Kidney (tissue), 14 donors: ENCODE measurements around the gene TTLL11. TPM values are rescaled to one million over a fixed set of nuclear protein-coding genes. Genes with fewer than 3 reads are reported as not detected.

Experiments used
- DNase-seq, 5 donors: peaks; one replicate each; pipeline ENCODE4 v3.0.0-alpha.2; 2013 to 2020
- FAIRE-seq: peaks from 2 replicates; lab custom pipeline; 2012; peaks lifted over from hg19 to GRCh38; lab: Jason Lieb, UNC
- H3K27ac ChIP-seq, 2 donors: one replicate each; pipeline ENCODE4 v1.7.0; 2013; ENCODE audit warnings: low read depth in 2 of 2, low read length in 2 of 2, inconsistent platforms in 1 of 2
- H3K27me3 ChIP-seq: one replicate; pipeline ENCODE4 v1.7.1; 2013; ENCODE audit warnings: low read length, inconsistent platforms; ENCODE audit not compliant: control insufficient read depth, insufficient read depth
- H3K36me3 ChIP-seq, 3 donors: one replicate each; pipeline versions ENCODE4 v1.7.0 to v1.7.1; 2013; ENCODE audit warnings: low read length in 3 of 3, control low read depth in 1 of 3, inconsistent platforms in 1 of 3; ENCODE audit not compliant: insufficient read depth in 3 of 3, control insufficient read depth in 2 of 3
- H3K4me1 ChIP-seq, 3 donors: one replicate each; pipeline versions ENCODE4 v1.7.0 to v1.7.1; 2013; ENCODE audit warnings: low read length in 3 of 3, inconsistent platforms in 1 of 3, low read depth in 1 of 3; ENCODE audit not compliant: control insufficient read depth in 2 of 3, insufficient read depth in 2 of 3
- H3K4me3 ChIP-seq, 3 donors: one replicate each; pipeline versions ENCODE4 v1.7.0 to v1.8.1; 2013; ENCODE audit warnings: low read length in 3 of 3, control low read depth in 1 of 3, inconsistent platforms in 1 of 3
- H3K9ac ChIP-seq, 3 donors: one replicate each; pipeline versions ENCODE4 v1.7.0 to v1.7.1; 2013; ENCODE audit warnings: low read length in 3 of 3, control low read depth in 1 of 3, inconsistent platforms in 1 of 3
- H3K9me3 ChIP-seq, 3 donors: one replicate each; pipeline versions ENCODE4 v1.7.0 to v1.7.1; 2013; ENCODE audit warnings: low read length in 3 of 3, control low read depth in 1 of 3, inconsistent platforms in 1 of 3; ENCODE audit not compliant: control insufficient read depth in 2 of 3, insufficient read depth in 1 of 3
- CTCF ChIP-seq: IDR thresholded peaks from 3 replicates; pipeline ENCODE4 v1.5.1; 2012; ENCODE audit warnings: mild to moderate bottlenecking, moderate library complexity, borderline replicate concordance; ENCODE audit not compliant: insufficient read depth; ENCODE audit errors: extremely low read depth
- intact Hi-C: fragments of 100-400 bp; cut with DNase I; formaldehyde crosslinking; loops from one replicate; pipeline ENCODE4 v1.11.1; 2022
- polyA plus RNA-seq: library from polyadenylated mRNA; stranded (reverse); fragments of 350-450 nt; fragmentation: Illumina TruSeq; extraction: RNeasy Lipid Tissue Mini Kit (QIAGEN cat#74804); gene quantifications from one replicate; pipeline ENCODE4 v1.2.3, GENCODE V29; 2014; ENCODE audit warnings: low read depth, low replicate concordance; ENCODE audit not compliant: insufficient read depth
- total RNA-seq: library from RNA; stranded (reverse); fragmentation: NEBNext Ultra II Directional; extraction: Animal tissue kit (Norgen Biotek cat#: 25700); gene quantifications from one replicate; pipeline ENCODE4 v1.2.1, GENCODE V29; 2021
- donor health status: control.
- donor health status: control.
- donor health status: control.
- donor health status: control.
- donor health status: control.
- donor health status: DM: yes; HTN: yes; CAD: no.
- donor health status: Normal renal cell carcinoma (clear cell type).

Gene TTLL11
- total and polyA plus RNA-seq, 2 donors from 2014 or later: 2.3 to 10.0 TPM

- FAIRE-seq: no peak
- intact Hi-C loops: no loop called here
- TF ChIP-seq CTCF: no peak
These were observed 255.8 kb downstream of the TTLL11 start for GRCh38 chr9:121837113-121837961.

DNA sequence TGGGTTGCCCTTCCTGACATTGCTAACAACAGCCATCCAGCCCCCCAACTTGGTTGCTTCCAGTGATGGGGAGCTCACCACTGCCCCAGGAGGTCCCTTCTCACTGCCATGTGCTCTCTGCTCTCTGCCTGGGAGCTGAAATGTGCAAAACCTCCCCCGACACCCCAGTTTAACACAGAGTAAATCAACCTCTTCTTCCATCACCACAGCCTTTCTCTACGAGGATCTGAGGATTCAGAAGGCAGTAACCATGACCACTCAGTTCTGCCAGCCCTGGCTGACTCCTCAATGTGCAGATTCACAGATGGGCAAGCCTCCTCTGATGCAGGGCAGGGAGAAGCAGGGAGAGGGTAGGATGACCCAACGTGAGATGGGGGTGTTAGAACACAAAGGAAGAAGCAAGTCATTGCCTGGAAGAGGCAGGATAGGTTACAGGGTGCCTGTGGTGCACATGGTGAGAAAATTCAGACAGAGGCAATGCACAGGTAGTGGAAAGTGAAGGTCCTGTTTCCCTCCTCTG, 256.7 kb downstream of the TTLL11 start:
- DNase-seq (peak in 1 of 5 donors; percentile 31), FAIRE-seq (no peak)
- no peak overlapping the region for H3K9ac ChIP-seq
- no peak overlapping the region for H3K4me3 ChIP-seq
- H3K9me3 ChIP-seq: no peaks in the 10 kb centered on the region
- peaks cover 2 to 4% (median 3%) of the 10 kb centered on the region in 3 donors for H3K4me1 ChIP-seq
- no peaks in the 10 kb centered on the region for H3K27me3 ChIP-seq
- no peaks in the 10 kb centered on the region for H3K36me3 ChIP-seq
- TF ChIP-seq CTCF: no peak
- no peak overlapping the region for H3K27ac ChIP-seq
- intact Hi-C loops: no loop called here

More at GRCh38 chr9:121837113-121837961, 255.8 kb downstream of the TTLL11 start:
- Histone ChIP-seq H3K9me3 (no peaks in the 10 kb centered on the region), H3K9ac (no peak overlapping the region), H3K27me3 (no peaks in the 10 kb centered on the region), H3K4me1 (peaks cover 2 to 4% (median 3%) of the 10 kb centered on the region in 3 donors), H3K4me3 (no peak overlapping the region), H3K27ac (no peak overlapping the region), H3K36me3 (no peaks in the 10 kb centered on the region)
- peak in 1 of 5 donors; percentile 34 for DNase-seq

DNA sequence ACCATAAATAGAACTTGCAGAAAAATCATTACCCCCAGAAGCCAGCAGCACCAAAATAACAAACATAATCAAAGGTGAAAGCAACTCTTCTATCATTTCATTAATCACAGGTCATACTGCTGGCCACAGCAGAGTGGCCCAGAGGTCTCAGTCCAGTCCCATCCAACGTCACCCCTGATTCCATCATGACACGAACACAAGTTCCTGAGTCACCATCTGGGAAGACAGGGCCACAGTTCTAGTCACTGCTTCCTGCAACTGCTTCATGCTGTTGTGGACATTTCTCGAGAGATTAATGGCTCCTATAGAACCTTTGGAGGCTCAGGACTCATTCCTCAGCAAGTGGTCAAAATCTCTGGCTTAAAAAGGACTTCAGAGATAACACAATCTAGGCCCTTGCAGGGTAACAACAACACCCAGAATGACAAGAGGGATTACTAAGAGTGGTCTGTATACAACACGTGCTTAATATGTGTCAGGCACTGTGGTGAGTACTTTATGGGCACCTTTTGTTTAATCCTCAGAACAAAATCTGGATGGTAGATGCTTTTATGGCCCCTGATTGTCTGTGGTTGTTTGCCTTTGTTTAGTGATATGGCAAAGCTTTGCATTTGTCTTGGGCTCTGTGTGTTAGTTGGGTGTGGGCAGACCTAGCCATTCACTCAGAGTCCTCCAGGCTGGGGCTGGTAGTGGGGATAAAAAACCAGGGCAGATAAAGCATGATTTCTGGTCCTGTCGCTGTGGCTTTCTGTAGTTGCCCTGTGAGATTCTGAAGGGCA, 257.3 kb downstream of the TTLL11 start:
- peaks cover 2 to 4% (median 3%) of the 10 kb centered on the region in 3 donors for H3K4me1 ChIP-seq
- no peak overlapping the region for H3K4me3 ChIP-seq
- FAIRE-seq: no peak
- intact Hi-C loops: no loop called here
- TF ChIP-seq CTCF: no peak
- H3K36me3 ChIP-seq: no peaks in the 10 kb centered on the region
- H3K9me3 ChIP-seq: no peaks in the 10 kb centered on the region
- DNase-seq: peak in 1 of 5 donors; percentile 11
- no peak overlapping the region for H3K27ac ChIP-seq
- H3K9ac ChIP-seq: no peak overlapping the region
- H3K27me3 ChIP-seq: no peaks in the 10 kb centered on the region
